Measurements from ENCODE around the gene EXOC4.

The EXOC4 gene

DNA sequence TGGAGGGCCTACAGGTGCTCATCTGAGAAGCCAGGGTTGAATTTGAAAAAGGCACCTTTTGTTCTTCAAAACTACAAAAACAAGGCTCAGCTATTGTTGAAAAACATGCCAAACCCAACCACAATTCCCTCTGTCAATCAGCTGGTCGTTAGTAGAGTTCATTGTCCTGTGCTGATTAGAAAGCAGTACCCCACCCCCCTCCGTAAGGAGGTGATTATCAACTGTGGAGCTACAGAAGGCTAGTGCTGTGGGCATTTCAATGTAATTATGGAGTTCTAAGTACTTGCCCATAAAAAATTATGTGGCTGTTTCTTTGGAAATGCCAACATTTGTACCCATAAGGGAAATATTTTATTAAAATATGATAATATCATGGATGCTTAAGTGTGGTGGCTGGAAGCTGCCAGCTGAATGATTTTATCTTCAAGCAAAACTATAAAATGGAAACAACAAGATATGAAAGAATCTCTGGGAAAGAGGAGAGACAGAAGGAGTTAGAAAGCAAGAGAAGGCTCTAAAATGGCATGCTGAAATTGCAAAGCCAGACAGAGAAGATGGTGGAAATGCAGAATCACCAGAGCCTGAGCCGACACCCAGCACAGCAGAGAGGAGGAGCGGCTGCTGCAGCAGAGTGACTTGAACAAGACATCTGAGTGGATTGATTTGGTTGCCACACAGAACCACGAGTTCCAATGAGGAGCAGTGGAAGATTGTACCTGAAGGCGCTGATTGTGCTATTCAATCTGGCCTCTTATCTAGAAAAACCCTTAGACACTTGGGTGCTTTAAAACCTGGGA lies 694.8 kb downstream of the EXOC4 start (continued):
- no peak for TF ChIP-seq ZNF544 (tag by site-specific recombination; IDR thresholded peaks at IDR 0.05)
- TF ChIP-seq ZNF76 (tag by site-specific recombination; IDR thresholded peaks at IDR 0.05; ENCODE audit: borderline replicate concordance, low read depth) = no peak
- TF ChIP-seq ZNF571 (tag by site-specific recombination; IDR thresholded peaks at IDR 0.05) = no peak
- no peak for TF ChIP-seq ZNF214 (tag by site-specific recombination; IDR thresholded peaks at IDR 0.05; ENCODE audit: borderline replicate concordance)
- no peak for TF ChIP-seq EGR2 (tag by site-specific recombination; IDR thresholded peaks at IDR 0.05; ENCODE audit: low read depth)
- TF ChIP-seq, protein P1, sequence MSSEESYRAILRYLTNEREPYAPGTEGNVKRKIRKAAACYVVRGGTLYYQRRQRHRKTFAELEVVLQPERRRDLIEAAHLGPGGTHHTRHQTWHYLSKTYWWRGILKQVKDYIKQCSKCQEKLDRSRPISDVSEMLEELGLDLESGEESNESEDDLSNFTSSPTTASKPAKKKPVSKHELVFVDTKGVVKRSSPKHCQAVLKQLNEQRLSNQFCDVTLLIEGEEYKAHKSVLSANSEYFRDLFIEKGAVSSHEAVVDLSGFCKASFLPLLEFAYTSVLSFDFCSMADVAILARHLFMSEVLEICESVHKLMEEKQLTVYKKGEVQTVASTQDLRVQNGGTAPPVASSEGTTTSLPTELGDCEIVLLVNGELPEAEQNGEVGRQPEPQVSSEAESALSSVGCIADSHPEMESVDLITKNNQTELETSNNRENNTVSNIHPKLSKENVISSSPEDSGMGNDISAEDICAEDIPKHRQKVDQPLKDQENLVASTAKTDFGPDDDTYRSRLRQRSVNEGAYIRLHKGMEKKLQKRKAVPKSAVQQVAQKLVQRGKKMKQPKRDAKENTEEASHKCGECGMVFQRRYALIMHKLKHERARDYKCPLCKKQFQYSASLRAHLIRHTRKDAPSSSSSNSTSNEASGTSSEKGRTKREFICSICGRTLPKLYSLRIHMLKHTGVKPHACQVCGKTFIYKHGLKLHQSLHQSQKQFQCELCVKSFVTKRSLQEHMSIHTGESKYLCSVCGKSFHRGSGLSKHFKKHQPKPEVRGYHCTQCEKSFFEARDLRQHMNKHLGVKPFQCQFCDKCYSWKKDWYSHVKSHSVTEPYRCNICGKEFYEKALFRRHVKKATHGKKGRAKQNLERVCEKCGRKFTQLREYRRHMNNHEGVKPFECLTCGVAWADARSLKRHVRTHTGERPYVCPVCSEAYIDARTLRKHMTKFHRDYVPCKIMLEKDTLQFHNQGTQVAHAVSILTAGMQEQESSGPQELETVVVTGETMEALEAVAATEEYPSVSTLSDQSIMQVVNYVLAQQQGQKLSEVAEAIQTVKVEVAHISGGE (tag by site-specific recombination; conservative IDR thresholded peaks at IDR 0.05; ENCODE audit: low read depth) = no peak
- TF ChIP-seq BCL11B (tag by site-specific recombination; IDR thresholded peaks at IDR 0.05; ENCODE audit: low read depth) = no peak
- TF ChIP-seq, protein P2, sequence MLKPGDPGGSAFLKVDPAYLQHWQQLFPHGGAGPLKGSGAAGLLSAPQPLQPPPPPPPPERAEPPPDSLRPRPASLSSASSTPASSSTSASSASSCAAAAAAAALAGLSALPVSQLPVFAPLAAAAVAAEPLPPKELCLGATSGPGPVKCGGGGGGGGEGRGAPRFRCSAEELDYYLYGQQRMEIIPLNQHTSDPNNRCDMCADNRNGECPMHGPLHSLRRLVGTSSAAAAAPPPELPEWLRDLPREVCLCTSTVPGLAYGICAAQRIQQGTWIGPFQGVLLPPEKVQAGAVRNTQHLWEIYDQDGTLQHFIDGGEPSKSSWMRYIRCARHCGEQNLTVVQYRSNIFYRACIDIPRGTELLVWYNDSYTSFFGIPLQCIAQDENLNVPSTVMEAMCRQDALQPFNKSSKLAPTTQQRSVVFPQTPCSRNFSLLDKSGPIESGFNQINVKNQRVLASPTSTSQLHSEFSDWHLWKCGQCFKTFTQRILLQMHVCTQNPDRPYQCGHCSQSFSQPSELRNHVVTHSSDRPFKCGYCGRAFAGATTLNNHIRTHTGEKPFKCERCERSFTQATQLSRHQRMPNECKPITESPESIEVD (tag by site-specific recombination; IDR thresholded peaks at IDR 0.05) = no peak
- no peak for TF ChIP-seq ZNF843 (tag by site-specific recombination; IDR thresholded peaks at IDR 0.05)
- TF ChIP-seq GLIS2 (tag by site-specific recombination; IDR thresholded peaks at IDR 0.05) = no peak
- no peak for TF ChIP-seq ZBTB7A (tag by site-specific recombination; IDR thresholded peaks at IDR 0.05; ENCODE audit: low read depth)
- TF ChIP-seq ZSCAN16 (tag by site-specific recombination; IDR thresholded peaks at IDR 0.05) = no peak
- TF ChIP-seq ZNF621 (tag by site-specific recombination; IDR thresholded peaks at IDR 0.05) = no peak
- no peak for TF ChIP-seq ZSCAN30 (tag by site-specific recombination; IDR thresholded peaks at IDR 0.05)

DNA sequence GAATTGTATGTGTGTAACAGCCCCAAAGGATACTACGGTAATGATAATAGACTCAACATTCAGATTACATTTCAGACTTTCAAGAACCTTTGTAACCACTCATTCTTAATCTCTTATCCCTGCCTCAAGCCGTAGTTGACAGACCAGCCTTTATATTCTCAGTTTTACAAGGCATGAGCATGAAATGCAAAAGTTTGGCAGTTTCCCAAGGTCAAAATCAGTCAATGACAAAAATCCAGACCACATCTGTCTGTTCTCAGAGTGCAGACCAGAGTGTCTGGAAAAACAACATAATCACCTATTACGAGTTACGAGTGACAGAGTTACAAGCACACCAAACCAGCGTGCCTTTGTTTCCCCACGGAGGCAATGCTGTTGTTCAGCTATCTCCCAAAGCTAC lies 695.7 kb downstream of the EXOC4 start:
- H3K4me3 ChIP-seq (ENCODE audit: low read depth, low read length) = no peak overlapping the region
- TF ChIP-seq ZNF114 (tag by site-specific recombination; IDR thresholded peaks at IDR 0.05) = no peak
- TF ChIP-seq ZNF433 (tag by site-specific recombination; IDR thresholded peaks at IDR 0.05; ENCODE audit: low read depth) = no peak
- TF ChIP-seq ZNF791 (tag by site-specific recombination; IDR thresholded peaks at IDR 0.05) = no peak
- TF ChIP-seq, protein P3, sequence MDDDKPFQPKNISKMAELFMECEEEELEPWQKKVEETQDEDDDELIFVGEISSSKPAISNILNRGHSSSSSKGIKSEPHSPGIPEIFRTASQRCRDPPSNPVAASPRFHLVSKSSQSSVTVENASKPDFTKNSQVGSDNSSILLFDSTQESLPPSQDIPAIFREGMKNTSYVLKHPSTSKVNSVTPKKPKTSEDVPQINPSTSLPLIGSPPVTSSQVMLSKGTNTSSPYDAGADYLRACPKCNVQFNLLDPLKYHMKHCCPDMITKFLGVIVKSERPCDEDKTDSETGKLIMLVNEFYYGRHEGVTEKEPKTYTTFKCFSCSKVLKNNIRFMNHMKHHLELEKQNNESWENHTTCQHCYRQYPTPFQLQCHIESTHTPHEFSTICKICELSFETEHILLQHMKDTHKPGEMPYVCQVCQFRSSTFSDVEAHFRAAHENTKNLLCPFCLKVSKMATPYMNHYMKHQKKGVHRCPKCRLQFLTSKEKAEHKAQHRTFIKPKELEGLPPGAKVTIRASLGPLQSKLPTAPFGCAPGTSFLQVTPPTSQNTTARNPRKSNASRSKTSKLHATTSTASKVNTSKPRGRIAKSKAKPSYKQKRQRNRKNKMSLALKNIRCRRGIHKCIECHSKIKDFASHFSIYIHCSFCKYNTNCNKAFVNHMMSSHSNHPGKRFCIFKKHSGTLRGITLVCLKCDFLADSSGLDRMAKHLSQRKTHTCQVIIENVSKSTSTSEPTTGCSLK (tag by site-specific recombination; IDR thresholded peaks at IDR 0.05) = no peak
- no peak for TF ChIP-seq ZSCAN30 (tag by site-specific recombination; IDR thresholded peaks at IDR 0.05)
- peak; percentile 40 for TF ChIP-seq ZNF843 (tag by site-specific recombination; IDR thresholded peaks at IDR 0.05)
- TF ChIP-seq ZNF585B (tag by site-specific recombination; IDR thresholded peaks at IDR 0.05) = no peak
- TF ChIP-seq, protein P4, sequence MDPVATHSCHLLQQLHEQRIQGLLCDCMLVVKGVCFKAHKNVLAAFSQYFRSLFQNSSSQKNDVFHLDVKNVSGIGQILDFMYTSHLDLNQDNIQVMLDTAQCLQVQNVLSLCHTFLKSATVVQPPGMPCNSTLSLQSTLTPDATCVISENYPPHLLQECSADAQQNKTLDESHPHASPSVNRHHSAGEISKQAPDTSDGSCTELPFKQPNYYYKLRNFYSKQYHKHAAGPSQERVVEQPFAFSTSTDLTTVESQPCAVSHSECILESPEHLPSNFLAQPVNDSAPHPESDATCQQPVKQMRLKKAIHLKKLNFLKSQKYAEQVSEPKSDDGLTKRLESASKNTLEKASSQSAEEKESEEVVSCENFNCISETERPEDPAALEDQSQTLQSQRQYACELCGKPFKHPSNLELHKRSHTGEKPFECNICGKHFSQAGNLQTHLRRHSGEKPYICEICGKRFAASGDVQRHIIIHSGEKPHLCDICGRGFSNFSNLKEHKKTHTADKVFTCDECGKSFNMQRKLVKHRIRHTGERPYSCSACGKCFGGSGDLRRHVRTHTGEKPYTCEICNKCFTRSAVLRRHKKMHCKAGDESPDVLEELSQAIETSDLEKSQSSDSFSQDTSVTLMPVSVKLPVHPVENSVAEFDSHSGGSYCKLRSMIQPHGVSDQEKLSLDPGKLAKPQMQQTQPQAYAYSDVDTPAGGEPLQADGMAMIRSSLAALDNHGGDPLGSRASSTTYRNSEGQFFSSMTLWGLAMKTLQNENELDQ (tag by site-specific recombination; IDR thresholded peaks at IDR 0.05; ENCODE audit: low read depth) = no peak
- TF ChIP-seq, protein P2 (tag by site-specific recombination; IDR thresholded peaks at IDR 0.05) = peak; percentile 38; the same call in 1 of the 2 replicates
- ChIA-PET CTCF (no interaction called here), POLR2A (no interaction called here)
- no peaks in the 10 kb centered on the region for H3K9me3 ChIP-seq (ENCODE audit: control insufficient read depth, insufficient read depth, low read depth, low read length)
- H3K4me1 ChIP-seq (ENCODE audit: control insufficient read depth, insufficient read depth, low read length) = peaks cover 17% of the 10 kb centered on the region
- H3K36me3 ChIP-seq (ENCODE audit: control insufficient read depth in 2 of 2, insufficient read depth in 1 of 2, low read length in 2 of 2) = no peaks in the 10 kb centered on the region
- H3K27ac ChIP-seq (ENCODE audit: extremely low read depth, low read depth, low read length) = no peak overlapping the region
